Karpas-422 (cell line): ENCODE results near the gene ZNF516. TPM values are rescaled to one million over a fixed set of nuclear protein-coding genes. Genes with fewer than 3 reads are reported as not detected.

Source experiments
- DNase-seq: peaks from one replicate; pipeline ENCODE4 v3.0.0-alpha.2; 2015
- H2AFZ ChIP-seq: fragments of 200-600 bp; sonication (generic); 2 replicates; pipeline ENCODE4 v1.6.1; 2014; ENCODE audit warnings: antibody characterized with exemption, low read length, mixed read lengths
- H3K27ac ChIP-seq: fragments of 200-600 bp; sonication (generic); 2 replicates; pipeline ENCODE4 v1.5.1; 2014; ENCODE audit warnings: mild to moderate bottlenecking, low read length, moderate library complexity
- H3K27me3 ChIP-seq: fragments of 200-600 bp; sonication (generic); 2 replicates; pipeline ENCODE4 v1.6.1; 2014; ENCODE audit warnings: low read length, mixed read lengths
- H3K36me3 ChIP-seq: fragments of 200-600 bp; sonication (generic); 2 replicates; pipeline ENCODE4 v1.6.1; 2014; ENCODE audit warnings: low read length, mixed read lengths; ENCODE audit not compliant: insufficient read depth
- H3K4me1 ChIP-seq: fragments of 200-600 bp; sonication (generic); 2 replicates; pipeline ENCODE4 v1.6.1; 2014; ENCODE audit warnings: mild to moderate bottlenecking, low read length, mixed read lengths
- H3K4me2 ChIP-seq: fragments of 200-600 bp; sonication (generic); 2 replicates; pipeline ENCODE4 v1.6.1; 2014; ENCODE audit warnings: low read length, low read depth, mild to moderate bottlenecking; ENCODE audit not compliant: poor library complexity, severe bottlenecking
- H3K4me3 ChIP-seq: fragments of 200-600 bp; sonication (generic); 2 replicates; pipeline ENCODE4 v1.5.1; 2014; ENCODE audit warnings: mild to moderate bottlenecking, antibody characterized with exemption, low read length, mixed read lengths
- H3K79me2 ChIP-seq: fragments of 200-600 bp; sonication (generic); 2 replicates; pipeline ENCODE4 v1.6.1; 2014; ENCODE audit warnings: mild to moderate bottlenecking, low read length, mixed read lengths
- H3K9ac ChIP-seq: fragments of 200-600 bp; sonication (generic); 2 replicates; pipeline ENCODE4 v1.6.0; 2014; ENCODE audit warnings: low read length
- H3K9me2 ChIP-seq: fragments of 200-600 bp; sonication (generic), shearing (Covaris generic); replicated peaks from 2 replicates; pipeline ENCODE4 v1.6.0; 2014; ENCODE audit warnings: mild to moderate bottlenecking, low read length, moderate library complexity; ENCODE audit not compliant: insufficient read depth
- H3K9me3 ChIP-seq: fragments of 300-700, 200-600 bp; sonication (generic); 2 replicates; pipeline ENCODE4 v1.6.1; 2014; ENCODE audit warnings: low read length, mixed read lengths
- H4K20me1 ChIP-seq: fragments of 200-600 bp; sonication (generic); 2 replicates; pipeline ENCODE4 v1.6.1; 2014; ENCODE audit warnings: mild to moderate bottlenecking, antibody characterized with exemption, low read length, low read depth; ENCODE audit not compliant: insufficient read depth
- total RNA-seq: library from RNA; depleted of rRNA; stranded (reverse); fragments of >200 nt; shearing (Covaris generic); gene quantifications from 2 replicates; pipeline ENCODE4 v1.2.3, GENCODE V29; 2014; ENCODE audit warnings: low replicate concordance

ZNF516 gene
- total RNA-seq, 1 experiment from 2014 or later = 41.0 TPM

GRCh38 chr18:76384114-76384790 lies 110.8 kb downstream of the ZNF516 start:
- no peaks in the 10 kb centered on the region for H3K27me3 ChIP-seq

GRCh38 chr18:76383636-76384035 lies 111.4 kb downstream of the ZNF516 start:
- Histone ChIP-seq H3K9ac (no peak overlapping the region), H3K4me1 (no peaks in the 10 kb centered on the region), H3K79me2 (peaks cover 83% of the 10 kb centered on the region), H2AFZ (no peak overlapping the region), H3K9me2 (no peaks in the 10 kb centered on the region), H3K27me3 (no peaks in the 10 kb centered on the region), H3K4me3 (no peak overlapping the region), H3K4me2 (no peak overlapping the region), H3K27ac (no peak overlapping the region), H3K9me3 (no peaks in the 10 kb centered on the region), H3K36me3 (peaks cover 11% of the 10 kb centered on the region), H4K20me1 (peaks cover 74% of the 10 kb centered on the region)
- no peak for DNase-seq

More at GRCh38 chr18:76384114-76384790, 110.8 kb downstream of the ZNF516 start:
- peaks cover 84% of the 10 kb centered on the region for H3K79me2 ChIP-seq
- no peak overlapping the region for H3K27ac ChIP-seq
- H3K36me3 ChIP-seq = peaks cover 11% of the 10 kb centered on the region
- H3K4me2 ChIP-seq = no peak overlapping the region
- no peak overlapping the region for H3K9ac ChIP-seq
- H3K9me2 ChIP-seq = no peaks in the 10 kb centered on the region
- DNase-seq = no peak
- no peak overlapping the region for H2AFZ ChIP-seq
- H3K4me3 ChIP-seq = no peak overlapping the region
- H3K9me3 ChIP-seq = no peaks in the 10 kb centered on the region
- no peaks in the 10 kb centered on the region for H3K4me1 ChIP-seq
- H4K20me1 ChIP-seq = peaks cover 80% of the 10 kb centered on the region

- Histone ChIP-seq H4K20me1 (peaks cover 62% of the 10 kb centered on the region), H3K27ac (no peak overlapping the region), H3K9ac (no peak overlapping the region), H3K9me3 (no peaks in the 10 kb centered on the region), H3K36me3 (peaks cover 14% of the 10 kb centered on the region), H3K27me3 (no peaks in the 10 kb centered on the region), H3K4me2 (no peak overlapping the region), H3K79me2 (peaks cover 78% of the 10 kb centered on the region), H2AFZ (no peak overlapping the region), H3K4me3 (no peak overlapping the region), H3K4me1 (no peaks in the 10 kb centered on the region), H3K9me2 (no peaks in the 10 kb centered on the region)
- no peak for DNase-seq
Observed at GRCh38 chr18:76382275-76382674, 112.8 kb downstream of the ZNF516 start.

GRCh38 chr18:76380791-76381405 lies 114.1 kb downstream of the ZNF516 start:
- H3K4me3 ChIP-seq = no peak overlapping the region
- no peak overlapping the region for H3K27ac ChIP-seq
- no peak overlapping the region for H2AFZ ChIP-seq
- H3K27me3 ChIP-seq = no peaks in the 10 kb centered on the region
- H3K79me2 ChIP-seq = peaks cover 78% of the 10 kb centered on the region
- peak; percentile 78 for DNase-seq
- peaks cover 14% of the 10 kb centered on the region for H3K36me3 ChIP-seq
- no peaks in the 10 kb centered on the region for H3K9me3 ChIP-seq
- H4K20me1 ChIP-seq = peaks cover 53% of the 10 kb centered on the region
- H3K9ac ChIP-seq = no peak overlapping the region
- H3K4me2 ChIP-seq = no peak overlapping the region
- H3K4me1 ChIP-seq = no peaks in the 10 kb centered on the region
- no peaks in the 10 kb centered on the region for H3K9me2 ChIP-seq

- no peaks in the 10 kb centered on the region for H3K9me2 ChIP-seq
- H3K27me3 ChIP-seq = no peaks in the 10 kb centered on the region
- no peak overlapping the region for H3K27ac ChIP-seq
- peaks cover 78% of the 10 kb centered on the region for H3K79me2 ChIP-seq
- H4K20me1 ChIP-seq = peaks cover 52% of the 10 kb centered on the region
- no peak overlapping the region for H3K4me2 ChIP-seq
- no peak for DNase-seq
- no peaks in the 10 kb centered on the region for H3K9me3 ChIP-seq
- no peak overlapping the region for H3K4me3 ChIP-seq
- H3K4me1 ChIP-seq = no peaks in the 10 kb centered on the region
- no peak overlapping the region for H2AFZ ChIP-seq
- peaks cover 14% of the 10 kb centered on the region for H3K36me3 ChIP-seq
- no peak overlapping the region for H3K9ac ChIP-seq
Observed at GRCh38 chr18:76380127-76380729, 114.8 kb downstream of the ZNF516 start.

GRCh38 chr18:76379226-76380126 lies 115.6 kb downstream of the ZNF516 start:
- Histone ChIP-seq H4K20me1 (peaks cover 53% of the 10 kb centered on the region), H3K27ac (no peak overlapping the region), H3K27me3 (no peaks in the 10 kb centered on the region), H3K36me3 (peaks cover 14% of the 10 kb centered on the region), H3K4me1 (no peaks in the 10 kb centered on the region), H3K9me3 (no peaks in the 10 kb centered on the region), H3K9me2 (no peaks in the 10 kb centered on the region), H3K4me2 (no peak overlapping the region), H3K79me2 (peaks cover 78% of the 10 kb centered on the region), H3K4me3 (no peak overlapping the region), H3K9ac (no peak overlapping the region), H2AFZ (no peak overlapping the region)
- DNase-seq = no peak

- no peak for DNase-seq
- Histone ChIP-seq H3K36me3 (peaks cover 14% of the 10 kb centered on the region), H3K27me3 (no peaks in the 10 kb centered on the region), H3K4me1 (no peaks in the 10 kb centered on the region), H3K4me3 (no peak overlapping the region), H3K9ac (no peak overlapping the region), H4K20me1 (peaks cover 53% of the 10 kb centered on the region), H3K9me3 (no peaks in the 10 kb centered on the region), H3K9me2 (no peaks in the 10 kb centered on the region), H2AFZ (no peak overlapping the region), H3K4me2 (no peak overlapping the region), H3K27ac (no peak overlapping the region), H3K79me2 (peaks cover 81% of the 10 kb centered on the region)
Observed at GRCh38 chr18:76378526-76379215, 116.4 kb downstream of the ZNF516 start.
